ENCODE results near the gene CFH.

DNA sequence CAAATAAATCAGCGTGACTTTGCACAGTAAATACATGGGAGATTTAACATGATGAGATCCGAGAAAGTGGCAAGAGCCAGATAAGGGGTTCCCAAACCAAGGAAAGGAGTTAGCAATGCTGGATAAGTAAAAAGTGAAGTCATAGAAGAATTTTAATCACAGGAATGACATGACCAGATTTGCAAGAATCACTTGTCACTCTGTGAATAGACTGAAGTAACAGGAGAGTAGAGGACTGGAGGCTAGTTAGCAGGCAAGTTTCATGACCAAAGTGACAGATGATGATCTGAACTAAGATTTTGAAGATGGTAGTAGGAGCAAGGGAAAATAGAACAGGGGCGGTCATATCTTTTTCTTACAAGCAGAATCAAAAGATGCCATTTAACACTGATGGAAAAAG lies 8.4 kb downstream of the CFH start:
- TF ChIP-seq POLR2A (IDR thresholded peaks at IDR 0.05) (no peak), CTCF (IDR thresholded peaks at IDR 0.05) (no peak), POLR2AphosphoS5 (IDR thresholded peaks at IDR 0.05) (no peak)

Data from upper lobe of left lung (tissue), 4 donors.